KOPT-K1 (cell line): Measurements from ENCODE around the gene LRR1.
"Not testable (repeated sequence)": the region's sequence is repeated elsewhere in the genome, so short reads cannot be mapped to it uniquely, and the experiment has no call there.

Source experiments
- H3K27ac ChIP-seq: fragments of 200-600 bp; sonication (generic); 2 replicates; pipeline ENCODE4 v1.5.1; 2016; ENCODE audit warnings: antibody characterized with exemption, mild to moderate bottlenecking, low read depth, low read length; ENCODE audit not compliant: poor library complexity, severe bottlenecking
- H3K36me3 ChIP-seq: fragments of 200-600 bp; sonication (generic); 2 replicates; pipeline ENCODE4 v1.5.1; 2017; ENCODE audit warnings: antibody characterized with exemption, mild to moderate bottlenecking, low read length, moderate library complexity; ENCODE audit not compliant: insufficient read depth
- H3K9me3 ChIP-seq: fragments of 200-600 bp; sonication (generic); 2 replicates; pipeline ENCODE4 v1.5.1; 2017; ENCODE audit warnings: antibody characterized with exemption, low read length, mild to moderate bottlenecking; ENCODE audit not compliant: insufficient read depth, poor library complexity, severe bottlenecking

LRR1 gene

GRCh38 chr14:49615776-49616175, 17.0 kb downstream of the LRR1 start:
- Histone ChIP-seq H3K9me3 (no peaks in the 10 kb centered on the region), H3K27ac (no peak overlapping the region), H3K36me3 (peaks cover 83% of the 10 kb centered on the region)

GRCh38 chr14:49617852-49618519, 19.2 kb downstream of the LRR1 start:
- no peak overlapping the region for H3K27ac ChIP-seq
- H3K36me3 ChIP-seq, result peaks cover 72% of the 10 kb centered on the region

GRCh38 chr14:49619273-49619672, 20.5 kb downstream of the LRR1 start:
- Histone ChIP-seq H3K36me3 (peaks cover 74% of the 10 kb centered on the region), H3K27ac (peak overlapping the region; percentile 89)
- not testable (repeated sequence) for H3K9me3 ChIP-seq

More at GRCh38 chr14:49617852-49618519, 19.2 kb downstream of the LRR1 start:
- no peaks in the 10 kb centered on the region for H3K9me3 ChIP-seq

- Histone ChIP-seq H3K9me3 (no peaks in the 10 kb centered on the region), H3K27ac (peak overlapping the region; percentile 89), H3K36me3 (peaks cover 72% of the 10 kb centered on the region)
These were observed 21.0 kb downstream of the LRR1 start for GRCh38 chr14:49619730-49620129.

- Histone ChIP-seq H3K9me3 (no peaks in the 10 kb centered on the region), H3K36me3 (peaks cover 66% of the 10 kb centered on the region), H3K27ac (peak within 1 kb of the TSS; percentile 89)
These were observed 21.7 kb downstream of the LRR1 start, which contains the start of the genes MGAT2 and RPL36AL for GRCh38 chr14:49620182-49621113. Gene MGAT2, plus strand, starts transcription at chr14:49620799. Its CDS starts 470 bp downstream, at chr14:49621269. Gene RPL36AL, minus strand, starts transcription at chr14:49620626. Its CDS starts 1,522 bp downstream, at chr14:49619104.

GRCh38 chr14:49621114-49621881, 22.6 kb downstream of the LRR1 start:
- H3K9me3 ChIP-seq, result no peaks in the 10 kb centered on the region
- H3K27ac ChIP-seq, result peak overlapping the region; percentile 89
- peaks cover 65% of the 10 kb centered on the region for H3K36me3 ChIP-seq

- Histone ChIP-seq H3K27ac (peak overlapping the region; percentile 89), H3K9me3 (no peaks in the 10 kb centered on the region), H3K36me3 (peaks cover 65% of the 10 kb centered on the region)
These were observed 23.4 kb downstream of the LRR1 start for GRCh38 chr14:49622022-49622607.

GRCh38 chr14:49623387-49623786, 24.6 kb downstream of the LRR1 start:
- Histone ChIP-seq H3K36me3 (peaks cover 55% of the 10 kb centered on the region), H3K27ac (no peak overlapping the region)

GRCh38 chr14:49623941-49624839, 25.4 kb downstream of the LRR1 start:
- Histone ChIP-seq H3K27ac (no peak overlapping the region), H3K9me3 (no peaks in the 10 kb centered on the region), H3K36me3 (peaks cover 47% of the 10 kb centered on the region)

More at GRCh38 chr14:49623387-49623786, 24.6 kb downstream of the LRR1 start:
- no peaks in the 10 kb centered on the region for H3K9me3 ChIP-seq

GRCh38 chr14:49633640-49634546, 35.2 kb downstream of the LRR1 start:
- Histone ChIP-seq H3K9me3 (no peaks in the 10 kb centered on the region), H3K27ac (peak overlapping the region; percentile 83), H3K36me3 (peaks cover 36% of the 10 kb centered on the region)

GRCh38 chr14:49634547-49635334, 36.0 kb downstream of the LRR1 start, which contains the start of gene DNAAF2:
Gene DNAAF2, minus strand, starts transcription at chr14:49635244. Its CDS starts 95 bp downstream, at chr14:49635149.
- peak within 1 kb of the TSS; percentile 83 for H3K27ac ChIP-seq
- no peaks in the 10 kb centered on the region for H3K9me3 ChIP-seq
- H3K36me3 ChIP-seq, result peaks cover 44% of the 10 kb centered on the region

GRCh38 chr14:49636866-49637265, 38.1 kb downstream of the LRR1 start:
- Histone ChIP-seq H3K9me3 (no peaks in the 10 kb centered on the region), H3K27ac (no peak overlapping the region), H3K36me3 (peaks cover 52% of the 10 kb centered on the region)
